Activated T-cell treated with anti-CD3 and anti-CD28 coated beads, Interleukin-2, amount 50 U/mL, for 4 hours (primary cell): ENCODE data around the gene MMS19. TPM values are rescaled to one million over a fixed set of nuclear protein-coding genes. Genes with fewer than 3 reads are reported as not detected.

Experiments
- ATAC-seq, 2 donors: fragments of 200-7000 bp; cut with Tn5 transposase; one replicate each; pipeline ENCODE4 v1.10.0; 2021
- DNase-seq: peaks from one replicate; pipeline ENCODE4 v3.0.0-alpha.2; 2020
- H3K27me3 Mint-ChIP-seq: one replicate; pipeline ENCODE4 v1.8.0; 2021; ENCODE audit warnings: low read depth, mixed read lengths
- H3K36me3 Mint-ChIP-seq: one replicate; pipeline ENCODE4 v1.8.0; 2022; ENCODE audit warnings: mixed read lengths; ENCODE audit not compliant: insufficient read depth
- H3K4me1 Mint-ChIP-seq: one replicate; pipeline ENCODE4 v1.8.0; 2021; ENCODE audit warnings: low read depth, mixed read lengths
- H3K4me3 Mint-ChIP-seq: one replicate; pipeline ENCODE4 v1.8.0; 2021; ENCODE audit warnings: mild to moderate bottlenecking, moderate library complexity, mixed read lengths
- H3K9me3 Mint-ChIP-seq: one replicate; pipeline ENCODE4 v1.8.0; 2021; ENCODE audit warnings: mixed read lengths
- total RNA-seq, 3 donors: library from RNA; stranded (reverse); gene quantifications; one replicate each; pipeline ENCODE4 v1.2.1, GENCODE V29; 2021

Gene MMS19
- total RNA-seq, 3 donors from 2014 or later, result 77.3 to 87.5 (median 83.4) TPM

DNA sequence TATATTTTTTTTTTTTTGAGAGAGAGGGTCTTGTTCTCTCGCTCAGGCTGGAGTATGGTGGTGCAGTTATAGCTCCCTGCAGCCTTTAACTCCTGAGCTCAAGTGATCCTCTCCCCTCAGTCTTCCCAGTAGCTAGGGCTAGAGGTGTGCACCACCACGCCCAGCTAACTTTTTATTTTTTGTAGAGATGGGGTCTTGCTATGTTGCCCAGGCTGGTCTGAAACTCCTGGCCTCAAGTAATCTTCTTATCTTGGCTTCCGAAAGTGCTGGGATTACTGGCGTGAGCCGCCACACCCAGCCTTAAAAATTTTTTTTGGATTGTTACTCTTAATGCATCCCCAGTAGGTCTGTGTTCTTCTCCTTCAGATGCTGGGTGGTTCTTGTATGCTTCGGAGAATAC is 4.7 kb upstream of the MMS19 start:
- Mint-ChIP-seq H3K4me1 (peaks cover 5% of the 10 kb centered on the region), H3K4me3 (no peak overlapping the region), H3K9me3 (no peaks in the 10 kb centered on the region), H3K36me3 (no peaks in the 10 kb centered on the region), H3K27me3 (peaks cover 27% of the 10 kb centered on the region)
- no peak for DNase-seq
- ATAC-seq, result no peak

DNA sequence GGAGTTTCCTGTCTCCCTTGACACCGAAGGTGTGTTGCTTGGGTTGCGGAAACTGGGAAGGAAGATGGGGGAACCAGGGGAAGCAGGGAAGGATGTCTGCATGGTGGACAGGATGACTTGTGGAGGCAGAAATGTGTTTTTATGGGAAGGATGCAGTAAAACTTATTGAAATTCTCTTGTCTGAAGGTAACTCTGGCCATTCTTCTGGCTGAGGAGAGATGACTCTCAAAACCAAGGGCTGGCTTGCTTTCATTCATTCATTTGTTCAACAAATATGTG is 2.0 kb upstream of the MMS19 start:
- DNase-seq (no peak), ATAC-seq (no peak)
- Mint-ChIP-seq H3K27me3 (peaks cover 25% of the 10 kb centered on the region), H3K36me3 (no peaks in the 10 kb centered on the region), H3K4me3 (peak overlapping the region; percentile 49), H3K9me3 (no peaks in the 10 kb centered on the region), H3K4me1 (peaks cover 26% of the 10 kb centered on the region)

DNA sequence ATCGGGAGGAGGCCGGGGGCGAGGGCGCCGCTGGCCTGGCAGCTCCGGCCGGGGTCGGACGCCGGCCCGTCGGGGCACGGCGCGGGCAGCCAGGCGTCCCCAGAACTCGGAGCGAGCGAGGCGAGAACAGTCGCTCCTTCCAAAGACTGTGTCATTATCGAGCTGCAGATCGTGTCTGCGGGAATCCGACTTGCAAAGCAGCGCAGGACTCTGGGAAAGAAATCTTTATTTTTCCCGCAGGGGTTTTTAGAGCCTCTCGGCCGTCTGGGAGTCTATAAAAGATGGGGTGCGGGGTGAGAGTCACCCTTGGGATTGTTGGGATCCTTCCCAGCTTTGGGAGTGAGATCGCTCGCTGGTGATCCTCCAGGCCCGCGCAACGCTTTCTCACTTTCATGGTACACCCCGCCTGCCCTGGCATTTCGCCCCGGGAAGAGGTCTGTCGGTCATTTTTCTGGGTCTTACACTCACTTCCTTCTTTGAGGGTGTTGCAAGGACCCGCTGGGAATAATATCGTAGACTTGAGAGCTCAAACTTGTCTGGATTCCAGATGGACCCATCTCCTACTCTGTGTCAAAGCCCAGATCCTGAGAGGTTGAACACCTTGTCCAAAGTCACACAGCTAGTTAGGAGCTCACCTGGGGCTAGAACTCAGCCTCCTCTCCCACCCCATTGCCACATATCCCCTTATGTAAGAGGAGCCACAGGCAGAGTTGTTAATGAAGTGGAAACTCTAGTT is 1.5 kb upstream of the MMS19 start:
- ATAC-seq (no peak), DNase-seq (no peak)
- Mint-ChIP-seq H3K4me1 (peaks cover 31% of the 10 kb centered on the region), H3K9me3 (no peaks in the 10 kb centered on the region), H3K27me3 (peaks cover 25% of the 10 kb centered on the region), H3K4me3 (peak overlapping the region; percentile 49), H3K36me3 (no peaks in the 10 kb centered on the region)

DNA sequence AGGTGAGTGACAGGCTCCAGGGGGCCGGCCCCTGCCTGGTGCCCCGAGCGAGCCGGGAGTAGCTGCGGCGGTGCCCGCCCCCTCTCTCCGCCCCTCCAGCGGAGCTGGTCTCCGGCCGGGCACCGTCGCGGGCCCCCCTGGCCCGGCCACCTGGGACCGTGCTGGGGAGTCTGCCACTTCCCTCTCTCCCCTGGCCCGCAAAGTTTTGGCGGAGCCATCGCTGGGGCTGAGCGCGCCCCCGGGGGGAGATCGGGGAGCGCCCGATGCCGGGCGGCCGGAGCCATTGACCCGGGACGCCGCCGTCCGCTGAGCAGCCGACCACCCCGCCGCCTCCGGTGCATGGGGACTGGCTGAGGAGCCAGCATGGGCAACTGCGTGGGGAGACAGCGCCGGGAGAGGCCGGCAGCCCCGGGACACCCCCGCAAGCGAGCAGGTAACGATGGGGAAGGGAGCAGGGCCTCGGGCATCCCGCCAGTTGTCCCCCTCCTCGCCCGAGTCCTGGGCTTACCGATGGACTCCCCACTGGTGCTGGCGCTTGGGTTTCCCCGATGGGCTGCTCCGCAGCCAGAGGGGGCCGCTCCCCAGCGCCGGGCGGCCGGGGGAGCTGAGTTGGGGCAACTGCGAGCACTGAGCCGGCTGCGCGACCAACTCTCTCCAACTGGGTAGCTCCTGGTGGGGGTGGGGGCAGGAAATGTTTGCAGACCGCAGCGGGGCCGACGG is 779 bp upstream of the MMS19 start, which contains the start of gene UBTD1:
Gene UBTD1, plus strand, starts transcription at position 84 of the 720 bp plus-strand sequence. Its CDS starts 280 bp downstream, at position 364.
- peak; percentile 1 to 3 for ATAC-seq
- H3K36me3 Mint-ChIP-seq, result no peaks in the 10 kb centered on the region
- no peaks in the 10 kb centered on the region for H3K9me3 Mint-ChIP-seq
- H3K27me3 Mint-ChIP-seq, result peaks cover 25% of the 10 kb centered on the region
- H3K4me1 Mint-ChIP-seq, result peaks cover 38% of the 10 kb centered on the region
- peak; percentile 25 for DNase-seq
- H3K4me3 Mint-ChIP-seq, result peak within 1 kb of the TSS; percentile 98

DNA sequence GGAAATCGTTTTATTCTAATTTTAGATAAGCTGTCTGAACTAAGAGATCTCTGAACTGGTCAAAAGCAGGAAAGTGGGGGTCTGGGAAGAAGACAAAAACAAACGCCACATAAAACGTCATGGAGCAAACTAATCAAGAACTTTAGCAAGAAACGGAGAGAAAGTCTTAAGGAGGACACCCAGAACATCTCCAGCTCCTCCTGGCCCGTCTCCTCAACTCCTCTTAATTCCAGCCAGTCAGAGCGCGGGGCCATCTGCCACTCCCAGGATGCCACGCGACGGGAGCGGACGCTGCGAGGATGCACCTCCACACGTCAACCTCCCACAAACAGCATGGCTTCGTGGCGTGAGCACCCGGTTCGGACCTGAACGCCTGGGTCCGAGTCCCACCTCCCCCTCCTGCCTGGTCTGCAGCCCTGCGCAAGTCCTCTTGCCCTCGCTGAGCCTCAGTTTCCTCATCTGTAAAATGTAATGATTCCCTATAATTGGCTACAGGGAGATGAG is 598 bp downstream of the MMS19 start:
- Mint-ChIP-seq H3K9me3 (no peaks in the 10 kb centered on the region), H3K36me3 (peaks cover 1% of the 10 kb centered on the region), H3K4me3 (peak overlapping the region; percentile 98), H3K4me1 (peaks cover 45% of the 10 kb centered on the region), H3K27me3 (peaks cover 25% of the 10 kb centered on the region)
- ATAC-seq (peak; percentile 42 to 46), DNase-seq (peak; percentile 60)

DNA sequence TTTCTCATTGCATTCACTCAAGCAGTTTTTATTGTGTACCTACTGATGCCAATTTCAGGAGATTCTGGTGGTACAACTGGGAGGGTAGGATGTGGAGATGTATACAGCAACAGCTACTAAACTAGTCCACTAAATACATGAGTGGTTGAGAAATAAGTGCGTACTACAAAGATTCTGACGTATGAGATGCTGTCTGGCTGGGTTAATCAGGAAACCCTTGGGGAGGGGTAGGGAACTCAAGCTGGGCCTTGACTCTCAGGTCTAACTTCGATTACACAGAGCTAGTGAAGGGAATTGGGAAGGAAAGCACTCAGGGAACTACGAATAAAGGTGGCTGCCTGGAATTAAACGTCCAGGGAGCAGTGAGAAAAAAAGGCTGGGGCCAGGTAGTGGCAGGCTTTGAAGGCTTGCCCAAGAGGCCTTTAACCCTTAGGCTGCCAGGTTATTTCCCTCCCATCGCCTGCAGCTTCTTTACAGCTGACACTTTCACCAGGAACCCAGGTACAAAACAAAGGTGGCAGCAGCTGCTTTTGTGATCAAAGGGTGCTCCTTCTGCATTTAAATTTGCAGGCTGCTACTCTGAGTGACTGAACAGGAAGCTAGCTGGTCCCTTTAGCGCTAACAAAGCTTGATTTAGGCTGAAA is 3.2 kb downstream of the MMS19 start:
- H3K4me3 Mint-ChIP-seq, result peak overlapping the region; percentile 48
- H3K4me1 Mint-ChIP-seq, result peaks cover 53% of the 10 kb centered on the region
- no peaks in the 10 kb centered on the region for H3K9me3 Mint-ChIP-seq
- DNase-seq (no peak), ATAC-seq (no peak)
- peaks cover 4% of the 10 kb centered on the region for H3K36me3 Mint-ChIP-seq
- peaks cover 4% of the 10 kb centered on the region for H3K27me3 Mint-ChIP-seq

DNA sequence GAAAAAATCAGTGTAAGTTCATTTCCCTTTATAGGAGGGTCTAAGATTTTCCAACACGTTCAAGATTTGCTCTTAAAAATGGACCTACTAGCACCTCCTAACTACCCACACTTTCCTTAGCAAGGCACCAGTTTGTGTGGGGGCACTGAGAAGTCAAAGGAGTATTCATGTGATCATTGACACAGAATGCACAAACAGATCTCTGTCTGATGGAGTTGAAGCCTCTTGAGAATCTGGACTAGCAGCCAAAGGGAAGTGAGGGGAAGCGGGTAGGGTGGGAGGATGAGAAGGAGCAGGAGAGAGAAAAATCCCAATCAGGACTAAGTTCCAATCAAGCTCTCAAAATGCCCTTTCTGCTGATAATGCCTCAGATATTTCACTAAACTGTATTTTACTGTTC is 4.1 kb downstream of the MMS19 start:
- Mint-ChIP-seq H3K4me1 (peaks cover 54% of the 10 kb centered on the region), H3K4me3 (no peak overlapping the region), H3K9me3 (no peaks in the 10 kb centered on the region), H3K27me3 (no peaks in the 10 kb centered on the region), H3K36me3 (peaks cover 4% of the 10 kb centered on the region)
- ATAC-seq (no peak), DNase-seq (no peak)

DNA sequence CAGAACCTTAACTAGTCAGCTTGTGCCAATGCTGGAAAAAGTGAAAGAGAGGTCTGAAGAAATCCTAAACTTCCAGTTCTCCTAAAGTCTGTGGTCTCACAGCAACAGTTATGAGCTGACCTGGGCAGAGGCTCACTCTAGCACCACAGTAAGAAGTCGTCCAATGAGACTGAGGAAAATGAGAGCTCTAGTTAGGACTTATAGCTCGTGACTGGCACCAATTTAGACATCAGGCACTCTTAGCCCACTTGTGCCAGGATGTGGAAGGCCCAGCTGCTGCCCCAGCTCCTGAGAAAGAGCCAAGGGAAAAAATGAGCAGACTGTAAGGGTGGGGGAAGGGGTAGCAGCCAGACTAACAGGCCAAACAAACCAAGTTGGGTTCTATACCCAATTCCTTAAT is 7.6 kb downstream of the MMS19 start:
- peaks cover 46% of the 10 kb centered on the region for H3K4me1 Mint-ChIP-seq
- no peak for DNase-seq
- H3K36me3 Mint-ChIP-seq, result peaks cover 5% of the 10 kb centered on the region
- no peak overlapping the region for H3K4me3 Mint-ChIP-seq
- H3K27me3 Mint-ChIP-seq, result no peaks in the 10 kb centered on the region
- ATAC-seq, result no peak
- H3K9me3 Mint-ChIP-seq, result no peaks in the 10 kb centered on the region

GRCh38 chr10:97485647-97486281 is 12.5 kb downstream of the MMS19 start:
- peaks cover 23% of the 10 kb centered on the region for H3K4me1 Mint-ChIP-seq
- no peaks in the 10 kb centered on the region for H3K27me3 Mint-ChIP-seq
- no peak overlapping the region for H3K4me3 Mint-ChIP-seq
- H3K9me3 Mint-ChIP-seq, result no peaks in the 10 kb centered on the region
- peaks cover 16% of the 10 kb centered on the region for H3K36me3 Mint-ChIP-seq
- DNase-seq (no peak), ATAC-seq (no peak)

- DNase-seq (no peak), ATAC-seq (no peak)
- Mint-ChIP-seq H3K4me1 (peaks cover 11% of the 10 kb centered on the region), H3K9me3 (no peaks in the 10 kb centered on the region), H3K27me3 (no peaks in the 10 kb centered on the region), H3K4me3 (no peak overlapping the region), H3K36me3 (peaks cover 22% of the 10 kb centered on the region)
These were observed 14.3 kb downstream of the MMS19 start for GRCh38 chr10:97483921-97484320.

GRCh38 chr10:97483506-97483905 is 14.7 kb downstream of the MMS19 start:
- Mint-ChIP-seq H3K9me3 (no peaks in the 10 kb centered on the region), H3K4me3 (no peak overlapping the region), H3K36me3 (peaks cover 22% of the 10 kb centered on the region), H3K27me3 (no peaks in the 10 kb centered on the region), H3K4me1 (peaks cover 8% of the 10 kb centered on the region)
- no peak for ATAC-seq
- DNase-seq, result no peak

DNA sequence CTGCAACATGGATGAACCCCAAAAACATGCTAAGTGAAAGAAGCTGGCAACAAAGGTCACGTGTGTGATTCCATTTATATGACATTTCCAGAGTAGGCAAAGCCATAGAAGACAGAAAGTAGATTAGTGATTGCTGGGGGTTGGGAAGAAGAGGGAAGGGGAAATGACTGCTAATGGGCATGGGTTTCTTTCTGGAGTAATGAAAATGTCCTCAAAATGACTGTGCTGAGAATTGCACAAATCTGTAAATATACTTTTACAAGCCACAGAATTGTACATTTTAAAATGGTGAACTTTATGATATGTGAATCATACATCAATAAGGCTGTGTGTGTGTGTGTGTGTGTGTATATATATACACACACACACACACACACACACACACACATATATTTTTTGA is 15.8 kb downstream of the MMS19 start:
- DNase-seq (no peak), ATAC-seq (no peak)
- H3K27me3 Mint-ChIP-seq, result no peaks in the 10 kb centered on the region
- peaks cover 29% of the 10 kb centered on the region for H3K36me3 Mint-ChIP-seq
- no peaks in the 10 kb centered on the region for H3K9me3 Mint-ChIP-seq
- H3K4me3 Mint-ChIP-seq, result no peak overlapping the region
- H3K4me1 Mint-ChIP-seq, result peaks cover 6% of the 10 kb centered on the region

DNA sequence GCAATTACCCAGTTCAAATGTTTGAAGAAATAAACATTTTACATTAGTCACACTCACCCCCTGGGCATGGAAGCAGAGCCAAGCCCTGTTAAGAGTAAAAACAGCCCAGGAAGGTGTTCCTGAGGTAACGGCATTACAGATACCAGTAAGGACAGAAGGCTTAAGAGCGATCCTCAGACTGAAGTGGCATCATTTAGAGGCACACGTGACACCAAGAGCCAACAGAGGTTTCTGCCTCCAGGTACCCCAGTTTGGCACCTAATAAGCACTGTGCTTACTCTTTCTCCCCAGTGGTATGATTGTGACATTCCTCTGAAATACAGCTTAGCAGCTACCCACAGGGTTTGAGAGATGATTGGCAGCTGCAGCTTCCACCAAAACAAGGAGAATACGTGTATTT is 17.2 kb downstream of the MMS19 start:
- Mint-ChIP-seq H3K27me3 (no peaks in the 10 kb centered on the region), H3K36me3 (peaks cover 40% of the 10 kb centered on the region), H3K4me3 (no peak overlapping the region), H3K4me1 (peaks cover 3% of the 10 kb centered on the region), H3K9me3 (no peaks in the 10 kb centered on the region)
- DNase-seq (no peak), ATAC-seq (no peak)

DNA sequence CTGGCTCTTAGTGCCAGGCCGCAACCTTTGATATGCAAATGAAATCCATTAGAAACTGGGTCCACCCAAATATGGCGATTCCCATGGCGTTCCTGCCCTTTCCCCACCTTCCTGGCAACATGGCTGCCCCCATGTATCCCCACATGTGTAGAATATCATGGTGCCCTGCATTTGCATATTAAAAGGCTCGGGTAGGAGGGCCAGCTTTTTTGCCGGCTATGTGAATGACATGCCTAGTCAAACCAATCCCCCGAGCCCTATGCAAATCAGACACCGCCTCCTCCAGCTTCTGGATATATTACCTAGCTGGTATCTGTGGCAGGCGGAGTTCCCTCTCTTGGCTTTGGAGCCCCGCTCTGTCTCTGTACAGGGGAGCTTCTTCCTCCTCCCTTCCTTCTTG is 18.3 kb downstream of the MMS19 start:
- H3K4me1 Mint-ChIP-seq, result peaks cover 2% of the 10 kb centered on the region
- no peak for DNase-seq
- no peak for ATAC-seq
- H3K4me3 Mint-ChIP-seq, result no peak overlapping the region
- peaks cover 47% of the 10 kb centered on the region for H3K36me3 Mint-ChIP-seq
- H3K9me3 Mint-ChIP-seq, result peaks cover 3% of the 10 kb centered on the region
- H3K27me3 Mint-ChIP-seq, result no peaks in the 10 kb centered on the region
